Activated CD4-positive, alpha-beta T cell treated with anti-CD3 and anti-CD28 coated beads, Interleukin-2, amount 10 ng/mL, durations not matched to agents 7 days and 5 days (primary cell): Measurements from ENCODE around the gene TLE4. TPM values are rescaled to one million over a fixed set of nuclear protein-coding genes. Genes with fewer than 3 reads are reported as not detected.
"Not testable (repeated sequence)": the region's sequence is repeated elsewhere in the genome, so short reads cannot be mapped to it uniquely, and the experiment has no call there.

Source experiments
- CTCF ChIA-PET: fragments of 350-600 bp; sonication (Branson Sonifier 250); formaldehyde crosslinking; loops from one replicate; lab custom pipeline; 2021; ENCODE audit warnings: antibody characterized with exemption; lab: Charles Lee
- POLR2A ChIA-PET: fragments of 350-600 bp; sonication (Branson Sonifier 250); formaldehyde crosslinking; loops from one replicate; lab custom pipeline; 2021; ENCODE audit warnings: antibody characterized with exemption; lab: Charles Lee
- DNase-seq: peaks from one replicate; pipeline ENCODE4 v3.0.0-alpha.2; 2020
- H3K27ac Mint-ChIP-seq: one replicate; pipeline ENCODE4 v1.8.0; 2021; ENCODE audit warnings: mild to moderate bottlenecking, moderate library complexity, mixed read lengths
- H3K27me3 Mint-ChIP-seq: one replicate; pipeline ENCODE4 v1.8.0; 2021; ENCODE audit warnings: mixed read lengths
- H3K36me3 Mint-ChIP-seq: one replicate; pipeline ENCODE4 v1.8.0; 2021; ENCODE audit warnings: low read depth, mixed read lengths
- H3K4me1 Mint-ChIP-seq: one replicate; pipeline ENCODE4 v1.8.0; 2021; ENCODE audit warnings: mixed read lengths
- H3K4me3 Mint-ChIP-seq: one replicate; pipeline ENCODE4 v1.8.0; 2021; ENCODE audit warnings: mild to moderate bottlenecking, moderate library complexity, mixed read lengths
- H3K9me3 Mint-ChIP-seq: one replicate; pipeline ENCODE4 v1.8.0; 2021; ENCODE audit warnings: mixed read lengths
- total RNA-seq, 2 experiments: library from RNA; stranded (reverse); gene quantifications; one replicate each; pipeline ENCODE4 v1.2.3, GENCODE V29; 2021

The TLE4 gene
- 10 to 100 TPM; 38.0 to 38.4 TPM for total RNA-seq

DNA sequence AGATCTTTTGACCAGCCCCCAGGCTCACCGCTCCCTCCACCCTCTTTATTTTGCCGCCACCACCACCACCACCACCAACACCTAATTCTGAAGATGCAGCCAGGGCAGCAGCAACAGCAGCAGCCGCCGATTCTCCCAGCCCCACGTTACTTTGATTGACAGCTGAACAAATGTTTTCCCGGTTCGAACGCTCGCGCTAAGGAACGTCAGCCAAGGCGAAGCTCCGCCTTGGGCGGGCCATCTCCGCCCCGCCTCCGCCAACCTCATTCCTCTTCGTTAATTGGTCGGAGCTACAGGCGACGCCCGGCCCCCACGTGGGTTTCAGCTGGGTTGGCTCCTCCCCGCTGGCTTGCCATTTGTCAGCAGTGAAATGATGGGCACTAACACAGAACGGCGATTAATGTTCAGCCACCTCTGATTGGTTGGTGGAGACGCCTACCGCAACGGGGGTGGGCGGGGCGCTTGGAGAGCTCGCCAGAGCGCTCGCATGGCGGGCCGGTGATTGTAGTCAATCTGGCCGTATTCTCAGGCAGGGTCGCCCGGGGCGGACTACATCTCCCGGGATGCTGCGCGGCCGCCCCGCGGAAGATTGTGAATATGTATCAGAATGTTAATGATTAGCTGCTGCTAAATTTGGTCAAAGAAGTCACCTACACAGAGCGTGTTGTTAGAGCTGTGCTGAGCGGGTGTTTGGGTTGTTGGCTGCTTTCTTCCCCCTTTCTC is at the start of gene TLE4:
TSS of gene TLE4 (plus strand) at position 657 of the 723 bp plus-strand sequence. CDS start 826 bp downstream, outside the sequence.
- Mint-ChIP-seq H3K9me3 (no peaks in the 10 kb centered on the region), H3K4me3 (peak within 1 kb of the TSS; percentile 93), H3K27ac (peak within 1 kb of the TSS; percentile 78), H3K4me1 (peaks cover 32% of the 10 kb centered on the region), H3K36me3 (peaks cover 21% of the 10 kb centered on the region), H3K27me3 (peaks cover 2% of the 10 kb centered on the region)
- peak; percentile 100 for DNase-seq
- ChIA-PET CTCF (interaction anchor here (0.7 to 1.2 kb wide), 2 partner anchors 10 to 13 kb away, joined by 4 read pairs; no protein-coding TSS in a partner anchor), POLR2A (interaction anchor here (0.5 to 1.1 kb wide), 7 partner anchors 11 to 268 kb away, joined by 3 to 6 read pairs (median 4); no protein-coding TSS in a partner anchor)

DNA sequence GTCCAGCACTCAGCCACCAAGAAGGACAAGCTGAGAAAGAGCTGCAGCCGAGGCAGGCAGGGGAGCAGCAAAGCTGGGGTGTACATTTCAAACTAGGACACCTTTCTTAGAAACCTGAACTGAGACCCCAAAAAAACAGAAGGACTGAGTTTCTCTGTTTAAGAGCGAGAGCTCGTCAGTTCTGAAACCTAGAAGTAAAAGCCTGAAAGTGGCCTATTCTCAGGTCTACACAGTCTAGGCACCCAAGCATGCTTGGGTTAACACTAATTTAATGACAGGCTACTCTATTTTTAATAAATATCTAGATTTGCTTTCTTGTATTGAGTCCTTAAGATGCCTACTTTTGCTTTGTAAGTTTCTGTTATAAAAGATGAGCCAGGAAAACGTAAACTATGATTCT is 49.0 kb upstream of the TLE4 start:
- ChIA-PET POLR2A (no interaction called here), CTCF (no interaction called here)
- DNase-seq = no peak
- H3K27ac Mint-ChIP-seq = no peak overlapping the region
- H3K4me3 Mint-ChIP-seq = no peak overlapping the region
- no peaks in the 10 kb centered on the region for H3K36me3 Mint-ChIP-seq
- H3K9me3 Mint-ChIP-seq = no peaks in the 10 kb centered on the region
- peaks cover 7% of the 10 kb centered on the region for H3K27me3 Mint-ChIP-seq
- H3K4me1 Mint-ChIP-seq = no peaks in the 10 kb centered on the region

DNA sequence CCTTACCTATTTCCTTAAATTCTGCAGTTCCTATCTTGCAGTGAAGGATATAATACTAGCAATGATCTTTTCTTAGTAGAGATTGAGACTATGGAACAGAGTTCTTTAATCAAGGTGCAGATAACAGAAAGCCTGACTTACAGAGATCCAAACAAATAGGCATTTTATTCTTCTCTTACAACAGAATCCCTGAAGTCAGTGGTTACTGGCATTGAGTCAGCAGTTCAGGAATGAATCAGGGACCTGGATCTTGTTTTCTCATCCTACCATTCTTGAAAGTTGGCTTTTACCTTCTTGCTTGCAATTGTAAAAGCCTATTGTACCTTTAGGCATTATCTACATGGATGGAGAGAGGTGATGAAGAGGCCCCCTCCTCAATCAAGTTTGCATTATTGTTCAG is 47.5 kb upstream of the TLE4 start:
- Mint-ChIP-seq H3K4me3 (no peak overlapping the region), H3K36me3 (no peaks in the 10 kb centered on the region), H3K9me3 (no peaks in the 10 kb centered on the region), H3K27ac (no peak overlapping the region), H3K4me1 (no peaks in the 10 kb centered on the region), H3K27me3 (peaks cover 4% of the 10 kb centered on the region)
- DNase-seq = no peak
- CTCF ChIA-PET = no interaction called here
- POLR2A ChIA-PET = no interaction called here

DNA sequence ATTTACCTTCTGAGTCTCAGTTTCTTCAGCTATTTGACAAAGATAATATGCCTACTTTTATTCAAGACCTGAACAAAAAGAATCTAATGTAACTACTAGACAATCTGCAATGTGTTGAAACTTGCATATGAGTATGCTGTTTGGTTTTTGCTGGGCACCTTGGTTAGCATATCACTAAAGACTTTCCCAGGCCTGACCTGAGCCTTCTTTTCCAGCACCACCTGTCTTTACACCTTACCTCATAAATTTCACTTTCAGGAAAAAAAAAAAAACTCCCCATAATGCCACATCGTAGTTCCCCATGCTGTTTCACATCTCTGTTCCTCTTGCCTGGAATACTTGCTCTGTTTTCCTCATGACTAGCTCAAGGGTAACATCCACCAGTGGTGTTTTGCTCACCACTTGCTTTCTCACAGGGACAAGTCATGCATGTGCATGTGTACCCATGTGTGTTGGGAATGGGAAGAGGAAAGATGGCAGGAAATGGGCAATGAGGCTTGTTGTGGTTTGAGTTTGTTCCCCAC is 45.6 kb upstream of the TLE4 start:
- Mint-ChIP-seq H3K4me3 (no peak overlapping the region), H3K27ac (no peak overlapping the region), H3K9me3 (no peaks in the 10 kb centered on the region), H3K4me1 (no peaks in the 10 kb centered on the region), H3K36me3 (no peaks in the 10 kb centered on the region), H3K27me3 (peaks cover 2% of the 10 kb centered on the region)
- ChIA-PET CTCF (no interaction called here), POLR2A (no interaction called here)
- no peak for DNase-seq

DNA sequence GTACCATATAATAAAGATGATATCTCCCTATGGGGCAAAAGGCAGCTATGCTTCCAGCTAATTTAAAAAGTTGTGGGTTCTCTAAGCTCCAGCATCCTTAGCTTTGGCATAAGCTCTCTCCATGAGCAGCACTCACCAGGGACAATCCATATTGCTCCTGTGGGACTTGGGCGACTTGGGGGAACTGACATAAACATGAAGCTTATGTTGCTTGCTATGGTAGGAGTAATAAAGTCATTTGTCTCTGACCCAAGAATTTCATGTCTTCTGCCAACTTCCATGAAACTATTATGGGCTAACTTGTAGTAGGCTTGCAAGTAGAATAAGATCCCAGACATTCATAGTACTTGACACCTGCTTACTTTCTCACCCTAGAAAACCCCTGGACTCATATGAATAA is 36.2 kb upstream of the TLE4 start:
- Mint-ChIP-seq H3K36me3 (no peaks in the 10 kb centered on the region), H3K27me3 (no peaks in the 10 kb centered on the region), H3K4me3 (no peak overlapping the region), H3K4me1 (no peaks in the 10 kb centered on the region), H3K9me3 (peaks cover 2% of the 10 kb centered on the region), H3K27ac (no peak overlapping the region)
- CTCF ChIA-PET = no interaction called here
- DNase-seq = no peak
- POLR2A ChIA-PET = no interaction called here

DNA sequence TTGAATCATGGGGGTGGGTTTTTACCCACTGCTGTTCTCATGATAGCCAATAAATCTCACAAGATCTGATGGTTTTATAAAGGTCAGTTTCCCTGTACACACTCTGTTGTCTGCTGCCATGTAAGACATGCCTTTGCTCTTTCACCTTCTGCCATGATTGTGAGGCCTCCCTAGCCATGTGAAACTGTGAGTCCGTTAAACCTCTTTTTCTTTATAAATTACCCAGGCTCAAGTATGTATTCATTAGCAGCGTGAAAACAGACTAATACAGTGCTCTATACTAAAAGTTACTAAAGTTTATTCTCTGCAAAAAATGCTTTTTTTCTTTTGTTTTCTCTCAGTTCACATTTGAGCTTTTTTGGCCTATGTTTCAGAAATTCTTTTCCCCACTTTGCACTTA is 33.9 kb upstream of the TLE4 start:
- Mint-ChIP-seq H3K4me1 (peaks cover 2% of the 10 kb centered on the region), H3K36me3 (no peaks in the 10 kb centered on the region), H3K27me3 (no peaks in the 10 kb centered on the region), H3K27ac (no peak overlapping the region), H3K9me3 (peaks cover 5% of the 10 kb centered on the region), H3K4me3 (no peak overlapping the region)
- POLR2A ChIA-PET = no interaction called here
- no peak for DNase-seq
- CTCF ChIA-PET = no interaction called here

DNA sequence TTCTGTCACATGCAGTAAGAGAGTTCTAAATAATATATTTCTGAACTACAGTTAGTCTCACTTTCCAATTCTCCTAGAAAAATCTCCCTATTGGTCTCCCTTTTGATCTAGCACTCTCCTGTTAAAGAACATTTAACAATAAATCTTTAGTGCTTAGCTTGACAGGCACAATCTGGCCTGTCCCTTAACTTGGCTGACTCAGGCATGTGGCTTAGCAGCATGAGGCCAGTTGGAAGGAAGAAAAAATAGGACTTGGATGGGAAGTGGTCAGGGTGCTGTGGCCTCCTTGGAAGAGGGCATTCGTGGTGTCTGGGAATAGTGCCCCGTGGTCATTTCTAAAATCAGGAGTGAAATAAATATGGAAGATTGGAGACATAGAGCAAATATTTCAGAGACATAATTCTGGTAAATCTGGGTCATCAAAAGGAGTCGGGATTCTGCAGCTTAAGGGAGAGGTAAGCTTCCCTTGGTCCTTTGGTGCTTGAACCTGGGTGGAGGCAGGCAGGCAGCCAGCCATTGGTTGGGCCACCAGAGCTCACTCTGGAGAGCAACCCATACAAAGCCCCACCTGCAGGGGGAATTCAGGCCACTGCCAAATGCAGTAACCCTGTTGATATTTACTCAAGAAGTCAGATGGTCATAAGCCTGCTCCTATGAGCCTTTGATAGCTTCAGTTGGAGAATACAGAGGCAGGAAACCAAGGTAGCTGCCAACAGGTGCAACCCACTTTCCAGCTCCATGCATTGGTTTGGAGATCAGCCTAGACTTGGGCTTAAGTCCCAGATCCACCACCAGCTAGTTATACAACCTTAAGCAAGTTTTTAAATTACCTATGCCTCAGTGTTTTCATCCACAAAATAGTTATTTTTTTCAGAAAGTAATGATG is 28.8 kb upstream of the TLE4 start:
- no peak for DNase-seq
- Mint-ChIP-seq H3K4me1 (peaks cover 24% of the 10 kb centered on the region), H3K36me3 (peaks cover 16% of the 10 kb centered on the region), H3K4me3 (no peak overlapping the region), H3K27me3 (peaks cover 3% of the 10 kb centered on the region), H3K9me3 (peaks cover 18% of the 10 kb centered on the region), H3K27ac (no peak overlapping the region)
- ChIA-PET CTCF (interaction anchor here (0.6 to 2.2 kb wide), 3 partner anchors 14 to 562 kb away, joined by 3 to 6 read pairs (median 3); no protein-coding TSS in a partner anchor), POLR2A (no interaction called here)

DNA sequence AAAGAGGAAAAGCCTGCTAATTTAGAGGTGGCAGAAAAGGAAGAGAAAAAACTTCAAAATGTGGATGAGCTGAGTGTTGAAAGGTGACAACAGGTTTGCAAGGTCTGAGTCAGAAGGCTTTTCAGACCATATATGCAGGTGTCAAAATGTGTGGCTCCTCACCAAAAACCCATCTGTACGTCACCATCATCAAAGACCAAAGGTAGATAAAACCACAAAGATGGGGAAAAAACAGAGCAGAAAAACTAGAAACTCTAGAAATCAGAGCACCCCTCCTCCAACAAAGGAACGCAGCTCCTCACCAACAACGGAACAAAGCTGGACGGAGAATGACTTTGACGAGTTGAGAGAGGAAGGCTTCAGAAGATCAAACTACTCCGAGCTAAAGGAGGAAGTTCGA is 27.4 kb upstream of the TLE4 start:
- Mint-ChIP-seq H3K4me3 (peak overlapping the region; percentile 57), H3K9me3 (peaks cover 18% of the 10 kb centered on the region), H3K27ac (peak overlapping the region; percentile 85), H3K36me3 (peaks cover 16% of the 10 kb centered on the region), H3K4me1 (peaks cover 24% of the 10 kb centered on the region)
- CTCF ChIA-PET = interaction anchor here (1.5 to 2.2 kb wide), 2 partner anchors 10 to 12 kb away, joined by 3 to 6 read pairs; no protein-coding TSS in a partner anchor
- H3K27me3 Mint-ChIP-seq, POLR2A ChIA-PET: not testable (repeated sequence)
- DNase-seq = peak; percentile 47

DNA sequence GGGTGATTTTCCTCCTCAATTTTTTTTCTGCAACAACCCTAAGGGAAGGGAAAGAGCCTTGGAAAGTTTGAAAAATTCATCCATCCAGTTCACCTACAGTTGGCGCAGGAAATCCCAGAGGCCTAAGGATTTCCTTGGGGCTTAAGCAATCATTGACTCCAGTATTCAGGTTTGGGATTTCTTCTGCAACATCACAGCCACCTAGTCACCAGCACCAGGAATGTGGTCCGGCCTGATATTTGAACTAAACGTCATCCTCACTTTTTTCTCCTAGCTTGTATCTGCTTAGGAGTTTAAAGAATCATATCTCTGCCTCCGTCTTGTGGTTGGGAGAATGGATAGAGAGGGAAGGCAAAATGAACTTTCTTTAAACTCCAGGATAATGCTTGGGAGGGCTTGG is 20.2 kb upstream of the TLE4 start:
- ChIA-PET CTCF (interaction anchor here (1.2 kb wide), 1 partner anchor 10 kb away, joined by 3 read pairs; no protein-coding TSS in a partner anchor), POLR2A (interaction anchor here (1.2 kb wide), 1 partner anchor 20 kb away, joined by 3 read pairs; the partner anchor contains the start of gene TLE4)
- H3K27me3 Mint-ChIP-seq = no peaks in the 10 kb centered on the region
- peaks cover 7% of the 10 kb centered on the region for H3K9me3 Mint-ChIP-seq
- DNase-seq = no peak
- H3K36me3 Mint-ChIP-seq = peaks cover 2% of the 10 kb centered on the region
- no peaks in the 10 kb centered on the region for H3K4me1 Mint-ChIP-seq
- no peak overlapping the region for H3K4me3 Mint-ChIP-seq
- no peak overlapping the region for H3K27ac Mint-ChIP-seq

DNA sequence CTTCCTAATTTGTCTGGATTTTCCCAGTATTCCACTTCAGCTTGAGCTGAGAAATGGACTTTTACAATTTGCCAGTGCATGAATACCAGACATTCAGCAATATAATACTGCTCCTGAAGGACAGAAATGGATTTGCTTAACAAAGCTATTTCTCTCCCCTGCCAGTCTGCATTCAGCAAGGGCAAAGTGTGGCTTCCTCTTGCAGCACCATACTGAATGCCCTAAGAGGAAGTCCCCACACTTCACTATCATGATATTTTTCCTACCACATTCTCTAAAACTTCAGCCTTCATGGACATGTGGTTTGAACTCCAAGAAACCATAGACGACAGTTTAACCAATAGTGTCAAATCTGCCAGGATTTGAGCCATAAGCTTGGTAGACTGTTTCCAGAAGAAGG is 19.8 kb upstream of the TLE4 start:
- ChIA-PET CTCF (no interaction called here), POLR2A (interaction anchor here (1.2 kb wide), 1 partner anchor 19 kb away, joined by 3 read pairs; the partner anchor contains the start of gene TLE4)
- no peak for DNase-seq
- no peaks in the 10 kb centered on the region for H3K36me3 Mint-ChIP-seq
- H3K4me3 Mint-ChIP-seq = no peak overlapping the region
- no peaks in the 10 kb centered on the region for H3K4me1 Mint-ChIP-seq
- H3K27me3 Mint-ChIP-seq = no peaks in the 10 kb centered on the region
- H3K27ac Mint-ChIP-seq = no peak overlapping the region
- peaks cover 4% of the 10 kb centered on the region for H3K9me3 Mint-ChIP-seq

DNA sequence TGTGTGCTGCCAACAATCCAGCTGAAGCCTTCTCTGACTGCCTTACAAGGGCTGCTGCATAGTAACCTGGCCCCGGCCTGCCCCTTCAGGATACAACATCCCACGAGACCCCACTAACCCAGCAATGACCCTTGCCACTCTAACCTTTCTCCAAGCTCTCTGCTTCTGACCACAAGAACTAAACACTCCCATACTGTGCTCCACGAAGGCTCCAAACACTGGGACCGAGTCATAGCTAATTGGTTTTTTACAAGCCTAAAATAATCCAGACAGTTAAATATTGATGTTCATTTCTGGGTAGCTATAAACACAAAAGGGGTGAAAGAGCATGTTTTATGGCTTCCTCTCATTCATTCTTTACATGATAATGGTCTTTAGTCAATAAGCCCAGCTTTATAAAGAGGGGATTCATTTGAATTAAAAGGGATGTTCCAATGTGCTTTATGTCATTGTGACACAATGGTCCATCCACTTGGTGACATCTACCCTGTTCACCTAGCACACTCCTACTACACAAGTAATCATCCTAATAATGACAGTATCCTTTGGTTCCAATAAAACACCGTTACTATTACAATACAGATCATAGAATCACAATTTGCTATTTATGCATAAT is 16.2 kb upstream of the TLE4 start:
- Mint-ChIP-seq H3K9me3 (peaks cover 2% of the 10 kb centered on the region), H3K4me1 (no peaks in the 10 kb centered on the region), H3K27me3 (peaks cover 2% of the 10 kb centered on the region), H3K27ac (no peak overlapping the region), H3K4me3 (no peak overlapping the region), H3K36me3 (no peaks in the 10 kb centered on the region)
- ChIA-PET POLR2A (no interaction called here), CTCF (interaction anchor here (4.3 kb wide), 1 partner anchor 11 kb away, joined by 14 read pairs; no protein-coding TSS in a partner anchor)
- DNase-seq = no peak

DNA sequence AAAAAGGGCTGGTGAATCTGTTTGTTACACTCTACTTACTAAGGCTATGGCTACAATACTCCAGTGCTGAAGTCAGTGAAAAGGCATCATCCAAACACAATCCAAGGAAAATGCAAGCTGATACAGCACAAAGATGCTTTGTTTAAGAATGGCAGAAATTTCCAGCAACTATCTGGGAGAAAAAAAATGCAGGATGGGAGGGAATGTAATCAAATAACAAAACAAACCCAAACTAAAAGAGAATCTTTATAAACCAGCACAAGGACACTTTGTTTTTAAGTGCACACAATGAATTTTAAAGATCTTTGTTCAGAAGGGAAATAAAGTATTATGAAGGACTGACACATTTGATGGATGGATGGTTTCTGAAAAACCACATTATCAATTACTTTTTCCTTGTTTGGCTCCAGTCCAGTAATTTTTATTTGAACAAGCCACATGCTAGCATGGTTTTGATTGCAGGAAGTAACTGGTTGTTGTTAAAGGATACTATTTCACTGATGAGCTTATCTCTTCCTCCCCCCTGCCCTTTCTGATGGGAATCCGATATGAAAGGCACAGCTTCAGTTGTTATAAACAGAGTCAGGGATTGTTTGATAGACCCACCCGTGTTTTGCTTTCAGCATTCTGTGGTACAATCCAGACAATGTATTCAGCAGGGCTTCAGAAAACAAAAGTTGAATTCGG is 12.1 kb upstream of the TLE4 start:
- ChIA-PET CTCF (no interaction called here), POLR2A (no interaction called here)
- no peak overlapping the region for H3K27ac Mint-ChIP-seq
- H3K4me3 Mint-ChIP-seq = no peak overlapping the region
- peaks cover 5% of the 10 kb centered on the region for H3K4me1 Mint-ChIP-seq
- no peaks in the 10 kb centered on the region for H3K9me3 Mint-ChIP-seq
- no peaks in the 10 kb centered on the region for H3K36me3 Mint-ChIP-seq
- peaks cover 6% of the 10 kb centered on the region for H3K27me3 Mint-ChIP-seq
- no peak for DNase-seq
